HS-5 (cell line): ENCODE data around the gene XYLT1.

Source experiments
- DNase-seq: peaks from one replicate; pipeline ENCODE4 v3.0.0-alpha.2; 2012; ENCODE audit warnings: low read depth

XYLT1 gene

DNA sequence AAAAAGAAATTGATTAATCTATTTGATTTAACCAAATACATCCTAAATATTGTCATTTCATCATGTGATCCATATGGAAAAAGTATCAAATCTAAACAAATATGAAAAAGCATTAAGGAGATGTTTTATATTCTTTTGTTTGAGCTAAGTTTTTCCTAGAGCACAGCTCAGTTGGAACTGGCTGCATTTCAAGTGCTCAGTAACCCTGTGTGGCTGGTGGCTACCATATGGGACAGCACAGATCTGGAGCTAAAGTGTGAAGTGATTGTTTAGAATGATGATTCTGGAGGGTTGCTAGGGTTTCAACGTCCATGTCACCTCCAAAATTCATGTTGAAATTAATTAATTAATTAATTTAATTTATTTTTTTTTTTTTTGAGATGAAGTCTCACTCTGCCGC is 137.5 kb downstream of the XYLT1 start:
- DNase-seq = no peak

GRCh38 chr16:17331991-17332390 is 138.8 kb downstream of the XYLT1 start:
- DNase-seq = no peak

DNA sequence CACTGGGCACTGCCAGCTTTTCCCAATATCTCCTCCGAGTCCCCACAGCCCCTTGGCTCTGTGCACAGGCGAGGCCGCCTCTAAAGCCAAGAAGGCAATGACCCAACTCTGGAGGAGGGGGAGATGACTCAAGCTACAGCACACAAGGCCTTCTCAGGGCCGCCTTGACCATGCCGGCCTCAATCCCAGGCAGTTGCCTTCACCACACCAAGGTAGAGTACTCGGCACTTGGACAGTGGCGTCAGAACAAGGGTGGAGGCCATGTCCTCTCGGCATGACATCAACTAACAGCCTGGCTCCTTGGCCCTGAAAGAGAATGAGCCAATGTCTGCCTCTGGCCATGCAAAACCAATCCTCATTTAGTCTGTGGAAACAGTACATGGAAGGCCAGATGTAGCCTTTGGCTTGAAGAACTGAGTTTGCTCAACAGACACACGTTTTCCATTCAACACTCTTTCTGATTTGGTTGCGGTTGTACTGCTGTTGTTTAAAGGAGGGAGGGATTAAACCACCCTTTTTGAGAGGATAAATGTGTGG is 139.6 kb downstream of the XYLT1 start:
- no peak for DNase-seq

GRCh38 chr16:17330044-17330443 is 140.7 kb downstream of the XYLT1 start:
- no peak for DNase-seq

- DNase-seq = no peak
Observed at GRCh38 chr16:17329391-17329790, 141.4 kb downstream of the XYLT1 start.

DNA sequence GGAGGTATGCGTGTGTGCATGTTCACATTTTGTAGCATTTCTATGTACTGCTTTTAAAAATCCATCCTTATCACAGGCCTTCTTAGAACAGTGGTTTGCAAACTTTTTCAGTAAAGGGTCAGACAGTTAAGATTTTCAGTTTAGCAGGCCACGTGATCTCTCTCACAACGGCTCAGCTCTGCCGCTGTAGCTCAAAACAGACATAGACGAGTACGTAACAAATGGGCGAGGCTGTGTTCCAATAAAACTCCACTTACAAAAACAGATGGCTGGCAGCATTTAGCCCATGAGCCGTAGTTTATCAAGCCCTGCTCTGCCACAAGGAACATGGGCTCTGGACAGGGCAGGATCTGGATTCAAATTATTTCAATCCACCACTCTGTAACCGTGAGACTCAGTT is 141.8 kb downstream of the XYLT1 start:
- no peak for DNase-seq

GRCh38 chr16:17327664-17328335 is 143.0 kb downstream of the XYLT1 start:
- DNase-seq = no peak

DNA sequence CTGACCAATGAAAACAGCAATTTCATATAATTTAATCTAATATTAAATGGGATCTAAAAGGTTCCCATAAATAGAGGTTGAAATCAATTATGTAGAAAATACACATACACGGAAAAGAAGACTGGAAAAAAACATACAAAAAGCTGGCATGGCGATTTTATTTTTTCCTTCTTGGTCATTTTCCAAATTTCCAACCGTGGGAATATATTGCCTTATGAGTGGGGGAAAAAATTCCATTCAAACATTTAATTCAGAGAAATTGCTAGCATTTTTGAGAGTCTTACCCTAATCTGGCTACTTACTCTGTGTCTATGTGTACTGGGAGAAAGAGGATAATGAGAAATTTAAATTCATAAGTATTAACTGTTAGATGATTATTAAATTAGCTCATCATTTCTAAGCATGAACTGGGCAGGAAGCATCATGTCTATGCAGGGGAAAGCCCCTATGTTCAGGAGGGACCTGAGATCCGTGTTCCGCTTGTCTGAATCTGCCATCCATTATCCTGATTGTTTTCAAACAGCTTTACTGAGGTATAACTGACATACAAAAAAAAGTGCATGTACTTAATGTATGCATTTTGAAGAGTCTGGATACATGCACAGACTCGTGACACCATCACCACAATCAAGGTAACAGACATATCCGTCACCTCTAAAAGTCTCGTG is 145.2 kb downstream of the XYLT1 start:
- DNase-seq = no peak

GRCh38 chr16:17324451-17324850 is 146.3 kb downstream of the XYLT1 start:
- no peak for DNase-seq

DNA sequence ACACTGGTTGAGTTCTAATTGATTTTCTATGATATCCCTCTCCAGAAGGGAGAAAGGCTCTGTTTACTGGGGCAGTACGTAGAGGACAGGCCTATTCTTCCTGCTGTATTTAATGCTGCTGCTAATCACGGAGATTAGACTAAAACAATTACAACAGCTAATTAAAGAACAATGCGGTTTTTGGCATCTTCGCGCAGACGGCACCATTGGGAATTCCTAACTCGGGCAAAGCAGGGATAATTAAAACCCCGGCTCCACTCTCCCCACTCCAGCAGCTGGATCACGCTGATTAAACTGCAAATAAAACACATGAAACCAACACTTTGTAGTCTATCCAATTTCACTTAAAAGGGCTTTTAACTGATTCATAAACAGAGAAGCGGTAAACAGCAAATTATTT is 147.6 kb downstream of the XYLT1 start:
- DNase-seq = no peak

DNA sequence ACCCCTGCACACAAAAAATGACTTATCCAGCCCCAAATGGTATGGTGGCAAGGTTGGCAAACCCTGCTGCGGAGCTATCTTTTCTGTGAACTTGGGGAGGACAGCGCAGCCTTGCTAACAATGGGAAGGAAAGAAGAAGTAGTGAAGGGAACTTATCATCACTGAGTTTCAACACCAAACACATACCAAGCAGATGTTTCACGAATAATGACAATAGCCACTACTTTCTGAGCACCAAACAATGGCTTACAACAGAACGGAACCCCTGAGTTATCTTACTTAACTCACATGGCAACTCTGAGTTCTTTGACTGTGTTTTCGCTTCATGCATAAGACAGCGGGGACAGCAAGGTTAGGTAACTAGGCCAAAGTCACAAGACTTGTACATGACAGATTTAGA is 148.9 kb downstream of the XYLT1 start:
- no peak for DNase-seq

GRCh38 chr16:17320009-17320408 is 150.8 kb downstream of the XYLT1 start:
- no peak for DNase-seq

GRCh38 chr16:17318238-17318637 is 152.5 kb downstream of the XYLT1 start:
- DNase-seq = no peak

DNA sequence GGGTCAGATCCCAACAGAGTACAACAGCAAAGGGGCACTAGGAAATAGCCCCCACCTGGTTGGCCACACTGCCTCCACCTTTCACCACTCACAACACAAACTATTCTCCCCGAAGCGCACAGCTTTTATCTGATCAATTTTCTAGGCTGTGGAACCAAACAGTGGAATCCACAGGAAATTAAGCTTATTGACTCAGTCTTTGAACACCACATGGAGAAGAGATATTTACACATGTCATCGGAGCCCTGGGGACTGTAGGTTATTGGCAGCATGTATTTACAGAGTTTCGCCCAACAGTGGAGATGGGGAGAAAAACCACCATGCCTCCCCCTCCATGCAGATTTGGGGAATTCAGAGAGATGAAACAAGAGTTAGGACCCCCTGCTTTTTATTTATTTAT is 154.8 kb downstream of the XYLT1 start:
- no peak for DNase-seq

- DNase-seq = no peak
Observed at GRCh38 chr16:17313793-17314547, 156.8 kb downstream of the XYLT1 start.

DNA sequence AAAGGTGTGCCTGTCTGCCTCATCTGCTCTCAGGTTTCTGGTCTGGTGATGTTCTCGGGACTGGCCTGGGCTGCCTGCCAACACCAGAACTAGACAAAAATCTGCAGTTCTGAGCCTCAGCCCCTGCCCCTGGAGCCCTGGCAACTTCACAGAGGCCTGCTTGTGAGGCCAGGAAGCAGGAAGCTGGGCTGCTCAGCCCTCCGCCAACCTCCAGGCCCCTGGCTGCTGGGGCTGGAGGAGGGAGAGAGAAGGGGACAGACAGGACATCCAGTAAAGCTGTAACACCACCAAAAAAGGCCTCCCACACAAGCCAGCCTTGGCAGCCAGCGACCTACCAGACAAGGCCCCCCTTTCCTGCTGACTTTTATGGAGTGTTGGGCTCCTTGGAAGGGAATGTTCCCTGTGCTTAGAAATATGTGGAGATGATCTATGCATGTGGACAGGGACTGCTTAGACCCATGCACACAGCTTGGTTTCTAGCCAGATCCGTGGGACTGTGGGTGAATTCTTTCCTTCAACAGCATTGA is 157.6 kb downstream of the XYLT1 start:
- no peak for DNase-seq

- no peak for DNase-seq
Observed at GRCh38 chr16:17312094-17312710, 158.6 kb downstream of the XYLT1 start.

DNA sequence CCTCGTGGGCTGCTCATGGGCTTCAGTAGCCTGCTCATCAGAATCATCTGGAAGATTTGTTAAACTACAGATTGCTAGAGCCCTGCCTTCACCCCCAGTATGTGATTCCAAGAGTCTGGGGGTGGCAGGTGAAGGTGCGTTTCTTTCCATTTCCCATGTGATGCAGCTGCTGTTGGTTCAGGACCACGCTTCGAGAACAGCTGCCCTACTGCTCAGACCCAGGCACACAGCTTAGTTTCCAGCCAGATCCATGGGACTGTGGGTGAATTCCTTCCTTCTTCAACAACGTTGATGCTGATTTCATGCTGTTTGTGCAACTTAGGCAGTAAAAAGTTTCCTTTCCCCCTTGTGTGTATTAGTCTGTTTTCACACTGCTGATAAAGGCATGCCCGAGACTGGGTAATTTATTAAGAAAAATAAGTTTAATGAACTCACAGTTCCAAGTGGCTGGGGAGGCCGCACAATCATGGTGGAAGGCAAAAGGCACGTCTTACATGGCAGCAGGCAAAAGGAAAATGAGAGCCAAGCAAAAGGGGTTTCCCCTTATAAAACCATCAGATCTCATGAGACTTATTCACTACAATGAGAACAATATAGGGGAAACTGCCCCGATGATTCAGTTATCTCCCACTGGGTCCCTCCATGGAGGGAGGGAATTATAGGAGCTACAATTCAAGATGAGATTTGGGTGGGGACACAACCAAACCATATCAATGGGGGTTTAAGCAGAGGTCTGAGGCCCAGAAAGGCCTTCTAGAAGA is 159.2 kb downstream of the XYLT1 start:
- no peak for DNase-seq

DNA sequence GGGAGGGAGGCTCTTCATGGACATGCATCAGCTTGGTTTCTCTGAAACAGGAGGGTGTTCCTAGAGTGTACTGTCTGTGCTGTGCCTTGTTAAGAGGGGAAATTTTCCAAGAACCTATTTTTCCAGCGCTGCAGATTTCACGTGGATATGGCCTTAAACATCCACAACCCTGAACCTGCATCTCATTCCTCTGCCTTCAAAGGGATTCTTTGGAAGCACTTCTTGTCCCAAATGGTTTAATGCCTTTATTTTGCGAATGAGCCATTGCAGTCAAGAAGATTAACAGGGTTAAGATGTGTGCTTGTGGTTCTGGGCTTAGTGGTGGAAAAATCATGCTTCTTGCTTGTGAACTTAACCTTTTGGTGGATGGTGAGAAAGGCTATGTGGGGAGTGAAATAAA is 161.2 kb downstream of the XYLT1 start:
- no peak for DNase-seq

- no peak for DNase-seq
Observed at GRCh38 chr16:17308186-17308585, 162.6 kb downstream of the XYLT1 start.

DNA sequence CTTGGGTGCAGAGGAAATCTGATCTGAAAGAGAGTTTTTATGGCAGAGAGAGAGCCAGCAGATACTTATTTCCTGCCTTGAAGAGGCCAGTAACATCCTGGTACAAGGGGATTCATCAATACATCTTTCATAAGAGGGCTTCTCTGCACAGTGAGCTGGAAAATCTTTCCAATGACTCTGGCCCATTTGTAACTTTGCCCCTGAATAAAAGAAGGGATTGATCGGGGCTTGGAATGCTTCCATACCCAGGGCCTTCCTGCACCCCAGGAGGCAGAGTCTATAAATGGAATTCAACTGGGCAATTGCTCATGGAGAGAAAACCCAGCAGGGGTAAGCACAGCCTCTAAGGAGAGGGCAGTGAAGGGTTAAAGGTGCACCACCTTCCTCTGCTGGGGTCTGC is 163.3 kb downstream of the XYLT1 start:
- no peak for DNase-seq

GRCh38 chr16:17306745-17307144 is 164.0 kb downstream of the XYLT1 start:
- DNase-seq = no peak
